GM21723 (cell line): ENCODE data around the gene SEC61G.
A peak's percentile ranks its signal among the peaks of the same experiment; 100 is the strongest.

ENCODE experiments used
- ATAC-seq: cut with Tn5 transposase; IDR thresholded peaks from one replicate; pipeline ENCODE4 v1.9.1; 2021; ENCODE audit warnings: mild to moderate bottlenecking, moderate library complexity; ENCODE audit not compliant: unreplicated experiment

SEC61G gene

GRCh38 chr7:54758702-54759592, at the start of gene SEC61G:
Gene SEC61G (minus strand): TSS chr7:54759211. CDS start chr7:54757588, 1,623 bp downstream.
- peak; percentile 96 for ATAC-seq

- ATAC-seq, result no peak
These were observed 43.8 kb upstream of the SEC61G start for GRCh38 chr7:54802841-54803240.

GRCh38 chr7:54802114-54802513, 43.1 kb upstream of the SEC61G start:
- ATAC-seq, result no peak

- ATAC-seq, result no peak
These were observed 40.8 kb upstream of the SEC61G start for GRCh38 chr7:54799792-54800191.

- ATAC-seq, result no peak
These were observed 39.5 kb upstream of the SEC61G start for GRCh38 chr7:54798530-54798929.

- no peak for ATAC-seq
These were observed 37.8 kb upstream of the SEC61G start for GRCh38 chr7:54796853-54797252.

GRCh38 chr7:54796150-54796549, 37.1 kb upstream of the SEC61G start:
- ATAC-seq, result no peak

GRCh38 chr7:54792383-54792782, 33.4 kb upstream of the SEC61G start:
- ATAC-seq, result no peak

GRCh38 chr7:54788664-54789063, 29.7 kb upstream of the SEC61G start:
- ATAC-seq, result peak; percentile 81

GRCh38 chr7:54785261-54785660, 26.2 kb upstream of the SEC61G start:
- ATAC-seq, result no peak

- ATAC-seq, result no peak
These were observed 24.9 kb upstream of the SEC61G start for GRCh38 chr7:54783952-54784351.

GRCh38 chr7:54782829-54783228, 23.8 kb upstream of the SEC61G start:
- no peak for ATAC-seq

- no peak for ATAC-seq
These were observed 23.3 kb upstream of the SEC61G start for GRCh38 chr7:54782314-54782713.

GRCh38 chr7:54781134-54781920, 22.3 kb upstream of the SEC61G start:
- ATAC-seq, result no peak

GRCh38 chr7:54780490-54780889, 21.5 kb upstream of the SEC61G start:
- no peak for ATAC-seq

- no peak for ATAC-seq
These were observed 19.9 kb upstream of the SEC61G start for GRCh38 chr7:54778696-54779540.

GRCh38 chr7:54778166-54778565, 19.2 kb upstream of the SEC61G start:
- no peak for ATAC-seq

GRCh38 chr7:54774785-54775740, 16.1 kb upstream of the SEC61G start:
- ATAC-seq, result no peak

- ATAC-seq, result peak; percentile 82
These were observed 14.7 kb upstream of the SEC61G start for GRCh38 chr7:54773472-54774399.
